T1000 (cell line): ENCODE data around the gene ZNRF4.

Experiments used
- DNase-seq: peaks from one replicate; lab custom pipeline; 2025; ENCODE audit warnings: mixed read lengths; lab: John Stamatoyannopoulos, UW

Gene ZNRF4

DNA sequence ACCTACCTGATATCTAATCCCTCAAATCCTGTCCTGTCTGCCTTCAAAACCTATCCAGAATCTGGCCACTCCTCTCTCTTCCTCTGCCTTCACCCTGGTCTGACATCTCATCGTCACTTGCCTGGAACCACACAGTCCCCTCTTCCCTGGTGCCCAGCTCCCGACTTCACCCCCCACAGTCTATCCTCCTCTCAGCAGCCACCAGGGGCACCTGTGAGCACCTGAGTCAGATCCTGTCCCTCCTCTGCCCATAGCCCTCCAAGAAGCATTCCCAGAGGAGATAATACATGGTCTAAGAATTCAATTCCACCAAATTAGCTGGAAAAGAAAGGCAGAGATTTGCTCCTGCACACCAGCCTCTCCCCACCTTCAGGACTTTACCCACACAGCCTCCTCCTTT, 48.9 kb downstream of the ZNRF4 start:
- DNase-seq, result no peak
